Measurements from ENCODE around the gene GALNT8.

- no peak for TF ChIP-seq CTCF (conservative IDR thresholded peaks at IDR 0.05; ENCODE audit: low read length)
- no peak for TF ChIP-seq EZH2phosphoT487 (IDR thresholded peaks at IDR 0.05; ENCODE audit: borderline replicate concordance)
Measured at GRCh38 chr12:4705824-4706223, 14.4 kb upstream of the GALNT8 start.
